Dermis blood vessel endothelial cell (primary cell): Measurements from ENCODE around the gene PTK6. TPM values are rescaled to one million over a fixed set of nuclear protein-coding genes. Genes with fewer than 3 reads are reported as not detected.

Source experiments
- DNase-seq: peaks from one replicate; pipeline ENCODE4 v3.0.0; 2010
- total RNA-seq: library from RNA; depleted of rRNA; stranded (reverse); fragments of >200 nt; gene quantifications from 2 replicates; pipeline ENCODE4 v1.2.3, GENCODE V29; 2014

PTK6 gene
- total RNA-seq, 1 donor from 2014 or later, result under 0.01 TPM

GRCh38 chr20:63542696-63543095 is 5.5 kb upstream of the PTK6 start:
- no peak for DNase-seq

- no peak for DNase-seq
Measured at GRCh38 chr20:63542031-63542559, 4.9 kb upstream of the PTK6 start.

GRCh38 chr20:63541371-63541770 is 4.2 kb upstream of the PTK6 start:
- DNase-seq, result no peak

- DNase-seq, result no peak
Measured at GRCh38 chr20:63540417-63541186, 3.4 kb upstream of the PTK6 start.

- DNase-seq, result no peak
Measured at GRCh38 chr20:63539441-63540370, 2.5 kb upstream of the PTK6 start.

GRCh38 chr20:63539092-63539430 is 1.9 kb upstream of the PTK6 start:
- no peak for DNase-seq

- peak; percentile 69 for DNase-seq
Measured at GRCh38 chr20:63538204-63539091, 1.3 kb upstream of the PTK6 start.

- DNase-seq, result peak; percentile 93
Measured at GRCh38 chr20:63537525-63538203, 488 bp upstream of the PTK6 start.

GRCh38 chr20:63536241-63536977 is 767 bp downstream of the PTK6 start:
- DNase-seq, result peak; percentile 45

GRCh38 chr20:63534831-63535651 is 2.1 kb downstream of the PTK6 start:
- DNase-seq, result peak; percentile 13

- no peak for DNase-seq
Measured at GRCh38 chr20:63534427-63534830, 2.7 kb downstream of the PTK6 start.

GRCh38 chr20:63533871-63534393 is 3.2 kb downstream of the PTK6 start:
- no peak for DNase-seq

GRCh38 chr20:63533388-63533787 is 3.8 kb downstream of the PTK6 start:
- no peak for DNase-seq

- no peak for DNase-seq
Measured at GRCh38 chr20:63532449-63532971, 4.7 kb downstream of the PTK6 start.

GRCh38 chr20:63531686-63532448 is 5.3 kb downstream of the PTK6 start:
- no peak for DNase-seq

- no peak for DNase-seq
Measured at GRCh38 chr20:63530788-63531160, 6.4 kb downstream of the PTK6 start.

GRCh38 chr20:63529861-63530787 is 7.1 kb downstream of the PTK6 start:
- no peak for DNase-seq
